Measurements from ENCODE around the gene ATG10.
"Not testable (repeated sequence)": the region's sequence is repeated elsewhere in the genome, so short reads cannot be mapped to it uniquely, and the experiment has no call there.

GRCh38 chr5:82109915-82110314, 138.1 kb downstream of the ATG10 start:
- not testable (repeated sequence) for TF ChIP-seq CTCF (IDR thresholded peaks at IDR 0.05); POLR2A (IDR thresholded peaks at IDR 0.05); EP300 (IDR thresholded peaks at IDR 0.05; ENCODE audit: low read depth)

Data from transverse colon (tissue), 3 donors.